ENCODE data around the gene SCRN1.
A peak's percentile ranks its signal among the peaks of the same experiment; 100 is the strongest.

GRCh38 chr7:29921404-29922010, 68.1 kb downstream of the SCRN1 start:
- TF ChIP-seq EZH2 (IDR thresholded peaks at IDR 0.05; ENCODE audit: borderline replicate concordance, insufficient read depth, low read length, poor library complexity, severe bottlenecking): no peak
- peak; percentile 87 for TF ChIP-seq CTCF (IDR thresholded peaks at IDR 0.05; ENCODE audit: poor library complexity, severe bottlenecking)
- TF ChIP-seq POLR2AphosphoS5 (IDR thresholded peaks at IDR 0.05): no peak
- TF ChIP-seq EP300 (conservative IDR thresholded peaks at IDR 0.05; ENCODE audit: poor library complexity, severe bottlenecking): no peak
- TF ChIP-seq TAF1 (IDR thresholded peaks at IDR 0.05; ENCODE audit: low read depth): peak; percentile 38
- peak; percentile 90 for TF ChIP-seq SMC3 (conservative IDR thresholded peaks at IDR 0.05; ENCODE audit: poor library complexity)
- no peak for TF ChIP-seq MXI1 (conservative IDR thresholded peaks at IDR 0.05; ENCODE audit: poor library complexity, severe bottlenecking)

All from neural cell (in vitro differentiated cells).